GM18870 (cell line): Measurements from ENCODE around the gene RALGDS.
"Not testable (repeated sequence)": the region's sequence is repeated elsewhere in the genome, so short reads cannot be mapped to it uniquely, and the experiment has no call there.

Experiments used
- ATAC-seq: cut with Tn5 transposase; IDR thresholded peaks from one replicate; pipeline ENCODE4 v1.9.1; 2021; ENCODE audit warnings: moderate library complexity; ENCODE audit not compliant: unreplicated experiment

RALGDS gene

DNA sequence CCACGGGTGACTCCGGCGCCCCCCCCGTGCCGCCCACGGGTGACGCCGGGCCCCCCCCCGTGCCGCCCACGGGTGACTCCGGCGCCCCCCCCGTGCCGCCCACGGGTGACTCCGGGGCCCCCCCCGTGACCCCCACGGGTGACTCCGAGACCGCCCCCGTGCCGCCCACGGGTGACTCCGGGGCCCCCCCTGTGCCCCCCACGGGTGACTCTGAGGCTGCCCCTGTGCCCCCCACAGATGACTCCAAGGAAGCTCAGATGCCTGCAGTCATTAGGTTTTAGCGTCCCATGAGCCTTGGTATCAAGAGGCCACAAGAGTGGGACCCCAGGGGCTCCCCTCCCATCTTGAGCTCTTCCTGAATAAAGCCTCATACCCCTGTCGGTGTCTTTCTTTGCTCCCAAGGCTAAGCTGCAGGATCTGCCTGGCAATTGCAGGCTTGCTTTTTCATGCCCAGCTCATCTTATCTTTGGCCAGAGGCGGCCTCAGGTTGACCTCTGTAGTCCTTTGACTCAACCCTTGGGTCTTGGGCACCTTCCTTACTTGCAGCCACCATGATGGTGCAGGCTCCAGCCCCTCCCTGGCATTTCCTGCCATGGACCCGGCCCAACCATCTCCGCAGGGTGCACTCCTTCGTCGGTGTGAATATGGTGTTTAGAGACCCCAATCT, 49.4 kb downstream of the RALGDS start:
- no peak for ATAC-seq

DNA sequence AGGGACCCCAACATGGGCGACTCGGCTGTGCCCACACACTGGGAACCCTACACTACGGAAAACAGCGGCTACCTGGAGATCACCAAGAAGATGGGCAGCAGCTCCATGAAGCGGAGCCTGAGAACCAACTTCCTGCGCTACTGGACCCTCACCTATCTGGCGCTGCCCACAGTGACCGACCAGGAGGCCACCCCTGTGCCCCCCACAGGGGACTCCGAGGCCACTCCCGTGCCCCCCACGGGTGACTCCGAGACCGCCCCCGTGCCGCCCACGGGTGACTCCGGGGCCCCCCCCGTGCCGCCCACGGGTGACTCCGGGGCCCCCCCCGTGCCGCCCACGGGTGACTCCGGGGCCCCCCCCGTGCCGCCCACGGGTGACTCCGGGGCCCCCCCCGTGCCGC, 50.1 kb downstream of the RALGDS start:
- not testable (repeated sequence) for ATAC-seq

DNA sequence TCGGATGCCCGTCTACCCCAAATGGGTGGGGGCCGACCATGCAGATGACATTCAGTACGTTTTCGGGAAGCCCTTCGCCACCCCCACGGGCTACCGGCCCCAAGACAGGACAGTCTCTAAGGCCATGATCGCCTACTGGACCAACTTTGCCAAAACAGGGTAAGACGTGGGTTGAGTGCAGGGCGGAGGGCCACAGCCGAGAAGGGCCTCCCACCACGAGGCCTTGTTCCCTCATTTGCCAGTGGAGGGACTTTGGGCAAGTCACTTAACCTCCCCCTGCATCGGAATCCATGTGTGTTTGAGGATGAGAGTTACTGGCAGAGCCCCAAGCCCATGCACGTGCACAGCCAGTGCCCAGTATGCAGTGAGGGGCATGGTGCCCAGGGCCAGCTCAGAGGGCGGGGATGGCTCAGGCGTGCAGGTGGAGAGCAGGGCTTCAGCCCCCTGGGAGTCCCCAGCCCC, 50.5 kb downstream of the RALGDS start:
- not testable (repeated sequence) for ATAC-seq

DNA sequence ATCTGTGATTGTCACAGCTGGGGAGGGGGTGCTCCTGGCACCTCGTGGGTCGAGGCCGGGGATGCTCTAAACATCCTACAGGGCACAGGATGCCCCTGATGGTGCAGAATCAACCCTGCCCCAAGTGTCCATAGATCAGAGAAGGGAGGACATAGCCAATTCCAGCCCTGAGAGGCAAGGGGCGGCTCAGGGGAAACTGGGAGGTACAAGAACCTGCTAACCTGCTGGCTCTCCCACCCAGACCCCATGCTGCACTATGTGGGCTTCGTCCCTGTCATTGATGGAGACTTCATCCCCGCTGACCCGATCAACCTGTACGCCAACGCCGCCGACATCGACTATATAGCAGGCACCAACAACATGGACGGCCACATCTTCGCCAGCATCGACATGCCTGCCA, 52.6 kb downstream of the RALGDS start:
- not testable (repeated sequence) for ATAC-seq

DNA sequence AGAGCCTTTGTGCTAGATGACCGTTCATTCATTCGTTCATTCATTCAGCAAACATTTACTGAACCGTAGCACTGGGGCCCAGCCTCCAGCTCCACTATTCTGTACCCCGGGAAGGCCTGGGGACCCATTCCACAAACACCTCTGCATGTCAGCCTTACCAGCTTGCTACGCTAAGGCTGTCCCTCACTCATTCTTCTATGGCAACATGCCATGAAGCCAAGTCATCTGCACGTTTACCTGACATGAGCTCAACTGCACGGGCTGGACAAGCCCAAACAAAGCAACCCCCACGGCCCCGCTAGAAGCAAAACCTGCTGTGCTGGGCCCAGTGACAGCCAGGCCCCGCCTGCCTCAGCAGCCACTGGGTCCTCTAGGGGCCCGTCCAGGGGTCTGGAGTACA, 53.2 kb downstream of the RALGDS start:
- ATAC-seq = no peak

DNA sequence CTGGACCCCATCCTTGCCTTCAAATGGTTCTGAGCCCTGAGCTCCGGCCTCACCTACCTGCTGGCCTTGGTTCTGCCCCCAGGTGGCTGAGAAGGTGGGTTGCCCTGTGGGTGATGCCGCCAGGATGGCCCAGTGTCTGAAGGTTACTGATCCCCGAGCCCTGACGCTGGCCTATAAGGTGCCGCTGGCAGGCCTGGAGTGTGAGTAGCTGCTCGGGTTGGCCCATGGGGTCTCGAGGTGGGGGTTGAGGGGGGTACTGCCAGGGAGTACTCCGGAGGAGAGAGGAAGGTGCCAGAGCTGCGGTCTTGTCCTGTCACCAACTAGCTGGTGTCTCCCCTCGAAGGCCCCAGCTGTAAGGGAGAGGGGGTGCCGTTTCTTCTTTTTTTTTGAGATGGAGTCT, 54.0 kb downstream of the RALGDS start:
- ATAC-seq = no peak

DNA sequence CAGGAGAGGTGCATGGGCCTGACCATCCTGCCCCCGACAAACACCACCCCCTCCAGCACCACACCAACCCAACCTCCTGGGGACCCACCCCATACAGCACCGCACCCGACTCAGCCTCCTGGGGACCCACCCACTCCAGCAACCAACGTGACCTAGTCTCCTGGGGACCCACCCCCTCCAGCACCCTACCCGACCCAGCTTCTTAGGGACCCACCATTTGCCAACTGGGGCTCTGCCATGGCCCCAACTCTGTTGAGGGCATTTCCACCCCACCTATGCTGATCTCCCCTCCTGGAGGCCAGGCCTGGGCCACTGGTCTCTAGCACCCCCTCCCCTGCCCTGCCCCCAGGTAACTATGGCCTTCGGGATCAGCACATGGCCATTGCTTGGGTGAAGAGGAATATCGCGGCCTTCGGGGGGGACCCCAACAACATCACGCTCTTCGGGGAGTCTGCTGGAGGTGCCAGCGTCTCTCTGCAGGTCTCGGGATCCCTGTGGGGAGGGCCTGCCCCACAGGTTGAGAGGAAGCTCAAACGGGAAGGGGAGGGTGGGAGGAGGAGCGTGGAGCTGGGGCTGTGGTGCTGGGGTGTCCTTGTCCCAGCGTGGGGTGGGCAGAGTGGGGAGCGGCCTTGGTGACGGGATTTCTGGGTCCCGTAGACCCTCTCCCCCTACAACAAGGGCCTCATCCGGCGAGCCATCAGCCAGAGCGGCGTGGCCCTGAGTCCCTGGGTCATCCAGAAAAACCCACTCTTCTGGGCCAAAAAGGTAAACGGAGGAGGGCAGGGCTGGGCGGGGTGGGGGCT, 54.7 kb downstream of the RALGDS start:
- ATAC-seq = no peak

DNA sequence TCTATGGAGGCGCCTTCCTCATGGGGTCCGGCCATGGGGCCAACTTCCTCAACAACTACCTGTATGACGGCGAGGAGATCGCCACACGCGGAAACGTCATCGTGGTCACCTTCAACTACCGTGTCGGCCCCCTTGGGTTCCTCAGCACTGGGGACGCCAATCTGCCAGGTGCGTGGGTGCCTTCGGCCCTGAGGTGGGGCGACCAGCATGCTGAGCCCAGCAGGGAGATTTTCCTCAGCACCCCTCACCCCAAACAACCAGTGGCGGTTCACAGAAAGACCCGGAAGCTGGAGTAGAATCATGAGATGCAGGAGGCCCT, 56.0 kb downstream of the RALGDS start:
- no peak for ATAC-seq

DNA sequence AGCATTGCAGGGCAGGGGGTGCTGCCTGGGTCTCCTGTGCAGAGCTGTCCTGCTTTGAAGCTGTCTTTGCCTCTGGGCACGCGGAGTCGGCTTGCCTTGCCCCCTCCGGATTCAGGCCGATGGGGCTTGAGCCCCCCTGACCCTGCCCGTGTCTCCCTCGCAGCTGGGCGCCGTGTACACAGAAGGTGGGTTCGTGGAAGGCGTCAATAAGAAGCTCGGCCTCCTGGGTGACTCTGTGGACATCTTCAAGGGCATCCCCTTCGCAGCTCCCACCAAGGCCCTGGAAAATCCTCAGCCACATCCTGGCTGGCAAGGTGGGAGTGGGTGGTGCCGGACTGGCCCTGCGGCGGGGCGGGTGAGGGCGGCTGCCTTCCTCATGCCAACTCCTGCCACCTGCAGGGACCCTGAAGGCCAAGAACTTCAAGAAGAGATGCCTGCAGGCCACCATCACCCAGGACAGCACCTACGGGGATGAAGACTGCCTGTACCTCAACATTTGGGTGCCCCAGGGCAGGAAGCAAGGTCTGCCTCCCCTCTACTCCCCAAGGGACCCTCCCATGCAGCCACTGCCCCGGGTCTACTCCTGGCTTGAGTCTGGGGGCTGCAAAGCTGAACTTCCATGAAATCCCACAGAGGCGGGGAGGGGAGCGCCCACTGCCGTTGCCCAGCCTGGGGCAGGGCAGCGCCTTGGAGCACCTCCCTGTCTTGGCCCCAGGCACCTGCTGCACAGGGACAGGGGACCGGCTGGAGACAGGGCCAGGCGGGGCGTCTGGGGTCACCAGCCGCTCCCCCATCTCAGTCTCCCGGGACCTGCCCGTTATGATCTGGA, 56.6 kb downstream of the RALGDS start:
- no peak for ATAC-seq

DNA sequence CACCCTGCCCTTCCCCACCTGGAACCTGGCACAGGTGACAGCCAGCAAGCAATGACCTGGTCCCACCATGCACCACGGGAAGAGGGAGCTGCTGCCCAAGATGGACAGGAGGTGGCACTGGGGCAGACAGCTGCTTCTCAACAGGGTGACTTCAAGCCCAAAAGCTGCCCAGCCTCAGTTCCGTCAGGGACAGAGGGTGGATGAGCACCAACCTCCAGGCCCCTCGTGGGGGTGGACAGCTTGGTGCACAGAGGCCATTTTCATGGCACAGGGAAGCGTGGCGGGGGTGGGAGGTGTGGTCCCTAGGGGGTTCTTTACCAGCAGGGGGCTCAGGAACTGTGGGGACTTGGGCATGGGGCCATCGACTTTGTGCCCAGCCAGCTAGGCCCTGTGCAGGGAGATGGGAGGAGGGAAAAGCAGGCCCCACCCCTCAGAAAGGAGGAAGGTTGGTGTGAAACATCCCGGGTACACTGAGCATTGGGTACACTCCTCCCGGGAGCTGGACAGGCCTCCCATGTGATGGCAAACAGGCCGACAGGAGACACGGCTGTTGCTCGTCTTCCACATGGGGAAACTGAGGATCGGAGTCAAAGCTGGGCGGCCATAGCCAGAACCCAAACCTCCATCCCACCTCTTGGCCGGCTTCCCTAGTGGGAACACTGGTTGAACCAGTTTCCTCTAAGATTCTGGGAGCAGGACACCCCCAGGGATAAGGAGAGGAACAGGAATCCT, 57.4 kb downstream of the RALGDS start:
- no peak for ATAC-seq

DNA sequence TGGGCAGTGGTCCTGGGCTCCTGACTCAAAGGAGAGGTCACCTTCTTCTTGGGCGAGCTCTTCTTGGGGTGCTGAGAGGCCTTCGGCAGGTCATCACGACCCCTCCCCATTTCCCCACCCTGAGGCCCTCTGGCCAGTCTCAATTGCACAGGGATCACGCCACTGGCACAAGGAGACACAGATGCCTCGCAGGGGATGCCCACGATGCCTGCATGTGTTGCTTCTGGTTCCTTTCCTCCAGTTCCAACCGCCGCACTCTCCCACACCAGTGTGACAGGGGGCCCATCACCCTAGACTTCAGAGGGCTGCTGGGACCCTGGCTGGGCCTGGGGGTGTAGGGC, 57.9 kb downstream of the RALGDS start:
- no peak for ATAC-seq

DNA sequence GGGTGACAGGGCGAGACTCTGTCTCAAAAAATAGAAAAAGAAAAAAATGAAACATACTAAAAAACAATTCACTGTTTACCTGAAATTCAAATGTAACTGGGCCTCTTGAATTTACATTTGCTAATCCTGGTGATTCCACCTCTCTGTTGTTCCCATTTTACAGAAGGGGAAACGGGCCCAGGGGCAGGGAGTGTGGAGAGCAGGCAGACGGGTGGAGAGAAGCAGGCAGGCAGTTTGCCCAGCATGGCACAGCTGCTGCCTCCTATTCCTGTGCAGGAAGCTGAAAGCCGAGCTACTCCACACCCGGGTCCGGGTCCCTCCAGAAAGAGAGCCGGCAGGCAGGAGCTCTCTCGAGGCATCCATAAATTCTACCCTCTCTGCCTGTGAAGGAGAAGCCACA, 58.5 kb downstream of the RALGDS start:
- ATAC-seq = not testable (repeated sequence)

DNA sequence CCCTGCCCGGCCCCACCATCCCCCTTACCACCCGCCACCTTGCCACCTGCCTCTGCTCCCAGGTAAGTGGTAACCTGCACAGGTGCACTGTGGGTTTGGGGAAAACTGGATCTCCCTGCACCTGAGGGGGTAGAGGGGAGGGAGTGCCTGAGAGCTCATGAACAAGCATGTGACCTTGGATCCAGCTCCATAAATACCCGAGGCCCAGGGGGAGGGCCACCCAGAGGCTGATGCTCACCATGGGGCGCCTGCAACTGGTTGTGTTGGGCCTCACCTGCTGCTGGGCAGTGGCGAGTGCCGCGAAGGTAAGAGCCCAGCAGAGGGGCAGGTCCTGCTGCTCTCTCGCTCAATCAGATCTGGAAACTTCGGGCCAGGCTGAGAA, 59.3 kb downstream of the RALGDS start, which contains the start of gene CEL:
Gene CEL, plus strand, starts transcription at position 218 of the 382 bp plus-strand sequence. Its CDS starts 22 bp downstream, at position 240.
- not testable (repeated sequence) for ATAC-seq

DNA sequence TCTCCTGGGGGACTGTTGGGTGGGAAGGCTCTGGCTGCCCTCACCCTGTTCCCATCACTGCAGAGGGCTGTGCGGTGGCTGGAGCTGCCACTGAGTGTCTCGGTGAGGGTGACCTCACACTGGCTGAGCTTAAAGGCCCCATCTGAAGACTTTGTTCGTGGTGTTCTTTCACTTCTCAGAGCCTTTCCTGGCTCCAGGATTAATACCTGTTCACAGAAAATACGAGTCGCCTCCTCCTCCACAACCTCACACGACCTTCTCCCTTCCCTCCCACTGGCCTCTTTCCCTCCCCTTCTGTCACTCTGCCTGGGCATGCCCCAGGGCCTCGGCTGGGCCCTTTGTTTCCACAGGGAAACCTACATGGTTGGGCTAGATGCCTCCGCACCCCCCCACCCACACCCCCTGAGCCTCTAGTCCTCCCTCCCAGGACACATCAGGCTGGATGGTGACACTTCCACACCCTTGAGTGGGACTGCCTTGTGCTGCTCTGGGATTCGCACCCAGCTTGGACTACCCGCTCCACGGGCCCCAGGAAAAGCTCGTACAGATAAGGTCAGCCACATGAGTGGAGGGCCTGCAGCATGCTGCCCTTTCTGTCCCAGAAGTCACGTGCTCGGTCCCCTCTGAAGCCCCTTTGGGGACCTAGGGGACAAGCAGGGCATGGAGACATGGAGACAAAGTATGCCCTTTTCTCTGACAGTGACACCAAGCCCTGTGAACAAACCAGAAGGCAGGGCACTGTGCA, 59.8 kb downstream of the RALGDS start:
- ATAC-seq = not testable (repeated sequence)

DNA sequence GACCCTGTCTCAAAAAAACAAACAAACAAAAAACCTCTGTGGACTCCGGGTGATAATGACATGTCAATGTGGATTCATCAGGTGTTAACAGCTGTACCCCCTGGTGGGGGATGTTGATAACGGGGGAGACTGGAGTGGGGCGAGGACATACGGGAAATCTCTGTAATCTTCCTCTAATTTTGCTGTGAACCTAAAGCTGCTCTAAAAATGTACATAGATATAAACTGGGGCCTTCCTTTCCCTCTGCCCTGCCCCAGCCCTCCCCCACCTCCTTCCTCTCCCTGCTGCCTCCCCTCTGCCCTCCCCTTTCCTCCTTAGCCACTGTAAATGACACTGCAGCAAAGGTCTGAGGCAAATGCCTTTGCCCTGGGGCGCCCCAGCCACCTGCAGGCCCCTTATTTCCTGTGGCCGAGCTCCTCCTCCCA, 60.6 kb downstream of the RALGDS start:
- ATAC-seq = no peak

DNA sequence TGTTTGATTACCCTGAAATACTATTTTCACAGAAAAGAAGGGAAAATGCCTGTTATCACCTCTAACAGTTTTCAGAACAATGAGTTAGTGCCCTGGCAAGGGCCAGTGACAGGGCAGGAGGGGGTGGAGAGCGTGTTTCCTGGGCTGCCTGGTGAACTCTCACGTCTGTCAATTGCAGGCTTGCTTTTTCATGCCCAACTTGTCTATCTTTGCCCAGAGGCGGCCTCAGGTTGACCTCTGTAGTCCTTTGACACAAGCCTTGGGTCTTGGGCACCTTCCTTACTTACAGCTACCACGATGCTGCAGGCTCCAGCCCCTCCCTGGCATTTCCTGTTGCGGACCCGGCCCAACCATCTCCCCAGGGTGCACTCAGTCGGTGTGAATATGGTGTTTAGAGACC, 61.4 kb downstream of the RALGDS start:
- ATAC-seq = no peak

DNA sequence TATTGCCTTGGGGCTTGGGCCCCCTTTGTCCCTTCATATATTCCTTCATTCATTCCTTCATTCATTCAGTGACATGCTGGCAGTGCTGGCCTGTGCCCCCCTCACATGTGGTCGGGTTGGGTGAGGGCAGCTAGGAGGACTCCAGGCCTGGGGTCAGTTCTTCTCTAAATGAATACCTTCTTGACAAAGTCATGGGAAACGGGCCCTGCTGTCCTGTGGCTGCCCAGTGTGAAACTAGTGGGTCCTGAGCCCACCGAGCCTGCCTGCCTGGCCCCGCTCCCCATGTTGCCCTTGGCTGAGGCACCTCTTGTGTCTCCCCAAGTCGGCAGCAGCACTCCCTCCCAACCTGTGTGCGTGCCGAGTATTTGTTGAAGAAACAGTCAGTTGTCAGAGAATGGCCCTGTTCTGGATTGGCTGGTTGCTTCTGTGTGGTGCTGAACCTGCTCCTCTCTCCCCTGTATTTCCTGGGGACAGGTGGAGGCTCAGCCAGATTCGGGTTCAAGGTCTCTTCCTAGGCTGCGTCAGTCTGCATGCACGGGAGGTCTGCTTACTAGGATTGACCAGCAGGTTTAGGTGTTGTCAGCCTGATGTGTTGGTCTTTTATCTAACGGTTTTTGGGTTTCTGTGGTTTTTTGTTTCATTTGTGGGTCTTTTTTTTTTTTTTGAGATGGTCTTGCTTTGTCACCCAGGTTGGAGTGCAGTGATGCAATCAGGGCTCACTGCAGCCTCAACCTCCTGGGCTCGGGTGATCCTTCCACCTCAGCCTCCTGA, 62.3 kb downstream of the RALGDS start:
- no peak for ATAC-seq

DNA sequence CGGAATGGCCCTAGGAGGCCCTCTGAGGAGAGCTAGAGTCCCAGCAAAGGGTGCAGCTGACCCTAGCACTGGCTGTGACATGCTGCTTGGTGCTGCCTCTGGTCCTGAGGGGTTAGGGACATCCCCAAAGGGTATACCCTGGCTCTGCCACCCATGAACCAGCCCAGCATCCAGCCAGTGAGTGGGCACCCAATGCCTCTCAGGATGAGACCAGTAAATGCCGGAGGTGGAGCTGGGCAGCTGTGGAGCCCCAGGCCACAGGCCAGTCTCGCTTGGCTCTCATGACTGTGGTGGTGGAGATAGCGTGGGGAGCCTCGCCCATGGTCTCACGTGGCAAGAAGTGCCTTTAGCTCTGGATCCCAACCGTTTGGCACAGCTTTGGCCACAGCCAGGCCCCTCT, 63.0 kb downstream of the RALGDS start:
- no peak for ATAC-seq

DNA sequence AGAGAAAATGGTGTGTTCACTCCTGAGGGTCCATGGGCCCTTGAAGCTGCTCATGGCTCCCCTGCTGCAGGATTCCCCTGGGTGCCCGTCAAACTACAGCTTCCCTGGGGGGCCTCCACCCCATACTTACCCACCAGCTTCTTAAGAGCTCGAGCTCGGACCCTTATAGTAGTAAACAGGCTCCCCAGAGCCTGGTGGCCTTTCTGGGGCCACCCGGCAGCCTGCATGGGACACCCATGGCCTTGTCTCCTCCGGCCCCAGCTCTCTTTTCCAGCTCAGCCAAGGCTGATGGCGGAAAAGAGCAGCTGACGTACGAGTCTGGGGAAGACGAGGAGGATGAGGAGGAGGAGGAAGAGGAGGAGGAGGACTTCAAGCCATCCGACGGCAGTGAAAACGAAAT, 63.5 kb downstream of the RALGDS start:
- ATAC-seq = no peak

DNA sequence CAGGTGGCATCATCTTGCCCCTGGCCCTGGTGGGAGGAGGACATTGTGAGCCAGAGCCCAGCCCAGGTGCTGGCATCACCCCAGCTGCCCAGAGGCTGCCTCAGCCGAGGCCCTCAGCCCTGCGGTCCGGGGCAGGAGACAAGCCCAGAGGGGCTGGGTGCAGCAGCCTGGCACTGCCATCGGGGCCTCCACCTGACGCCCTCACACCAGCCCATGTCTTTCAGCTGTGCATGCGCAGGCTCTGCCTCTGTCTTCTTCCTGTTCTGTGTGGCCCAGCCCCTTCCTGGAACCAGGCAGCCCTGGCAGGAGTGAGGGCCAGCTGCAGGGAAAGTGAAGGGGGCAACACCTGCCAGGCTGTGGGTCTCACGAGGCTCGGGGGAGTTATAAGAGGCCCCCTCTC, 64.0 kb downstream of the RALGDS start:
- no peak for ATAC-seq
